ENCODE measurements around the gene ZFYVE27. TPM values are rescaled to one million over a fixed set of nuclear protein-coding genes. Genes with fewer than 3 reads are reported as not detected.

The ZFYVE27 gene
- polyA plus RNA-seq, 3 donors = 21.4 to 22.6 (median 22.6) TPM

DNA sequence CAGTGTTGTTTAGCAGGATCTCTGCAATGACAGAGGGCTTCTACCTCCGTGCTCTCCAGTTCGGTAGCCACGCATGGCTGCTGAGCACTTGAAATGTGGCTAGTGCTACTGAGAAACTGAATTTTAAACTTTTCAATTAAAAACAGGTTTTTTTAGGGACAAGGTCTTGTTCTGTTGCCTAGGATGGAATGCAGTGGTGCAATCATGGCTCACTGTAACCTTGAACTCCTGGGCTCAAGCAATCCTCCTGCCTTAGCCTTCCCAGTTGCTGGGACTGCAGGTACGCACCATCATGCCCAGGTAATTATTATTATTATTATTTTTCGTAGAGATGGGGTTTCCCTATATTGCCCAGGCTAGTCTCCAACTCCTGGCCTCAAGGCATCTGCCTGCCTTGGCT is 48.3 kb downstream of the ZFYVE27 start:
- no peak for DNase-seq (ENCODE audit: low read depth in 3 of 3, low spot score in 2 of 3)

DNA sequence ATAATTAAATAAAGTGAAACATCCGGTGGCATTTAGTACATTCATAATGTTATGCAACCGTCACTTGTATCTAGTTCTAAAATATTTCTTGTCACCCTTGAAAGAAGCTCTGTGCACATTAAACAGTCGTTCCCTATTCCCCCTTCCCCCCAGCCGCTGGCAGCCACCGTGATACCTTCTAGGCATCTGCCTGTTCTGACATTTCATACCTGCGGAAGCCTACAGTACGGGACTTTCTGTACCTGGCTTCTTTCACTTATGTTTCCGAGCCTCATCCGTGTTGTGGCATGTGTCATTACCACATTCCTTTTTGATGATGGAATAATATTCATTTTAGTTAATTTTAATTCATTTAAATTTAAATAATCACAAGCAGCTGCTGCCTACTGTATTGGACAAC is 48.8 kb downstream of the ZFYVE27 start:
- no peak for DNase-seq (ENCODE audit: low read depth in 3 of 3, low spot score in 2 of 3)

DNA sequence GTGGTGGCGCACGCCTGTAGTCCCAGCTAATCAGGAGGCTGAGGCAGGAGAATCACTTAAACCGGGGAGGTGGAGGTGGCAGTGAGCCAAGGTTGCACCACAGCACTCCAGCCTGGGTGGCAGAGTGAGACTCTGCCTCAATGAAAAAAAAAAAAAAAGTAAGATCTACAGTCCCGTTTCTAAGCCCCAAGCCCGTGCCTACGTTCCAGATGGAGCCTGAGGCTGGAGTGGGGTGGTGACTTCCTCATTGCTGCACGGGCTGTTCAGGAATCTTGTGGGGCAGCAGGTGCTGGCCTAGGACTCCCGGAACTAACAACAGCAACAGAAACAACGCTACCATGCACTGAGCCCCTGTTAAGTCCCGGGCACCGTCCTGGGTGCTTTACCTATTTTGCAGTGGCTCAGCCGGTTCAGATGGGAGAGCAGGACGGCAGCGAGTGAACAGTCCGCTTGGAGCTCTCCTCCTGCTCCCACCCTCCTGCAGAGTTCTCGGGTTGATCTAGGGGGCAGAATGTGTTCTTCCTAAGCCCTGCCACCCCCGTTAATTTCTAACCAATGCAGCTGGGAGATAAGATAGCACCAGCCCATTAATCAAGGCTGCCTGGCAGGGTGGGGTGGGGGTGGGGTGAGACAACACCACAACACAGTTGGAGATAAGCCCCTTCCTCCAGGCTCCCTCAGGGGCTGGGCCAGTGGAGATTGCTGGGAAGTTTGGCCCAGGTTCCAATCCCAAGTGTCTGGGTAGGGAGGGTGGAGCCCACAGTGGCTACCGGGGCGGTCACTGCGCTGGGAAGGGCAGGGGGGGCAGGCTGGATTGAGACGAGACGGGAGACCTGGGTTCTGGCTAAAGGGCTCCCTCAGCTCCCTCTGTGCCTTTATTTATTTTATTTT is 51.9 kb downstream of the ZFYVE27 start:
- no peak for DNase-seq (ENCODE audit: low read depth in 3 of 3, low spot score in 2 of 3)

DNA sequence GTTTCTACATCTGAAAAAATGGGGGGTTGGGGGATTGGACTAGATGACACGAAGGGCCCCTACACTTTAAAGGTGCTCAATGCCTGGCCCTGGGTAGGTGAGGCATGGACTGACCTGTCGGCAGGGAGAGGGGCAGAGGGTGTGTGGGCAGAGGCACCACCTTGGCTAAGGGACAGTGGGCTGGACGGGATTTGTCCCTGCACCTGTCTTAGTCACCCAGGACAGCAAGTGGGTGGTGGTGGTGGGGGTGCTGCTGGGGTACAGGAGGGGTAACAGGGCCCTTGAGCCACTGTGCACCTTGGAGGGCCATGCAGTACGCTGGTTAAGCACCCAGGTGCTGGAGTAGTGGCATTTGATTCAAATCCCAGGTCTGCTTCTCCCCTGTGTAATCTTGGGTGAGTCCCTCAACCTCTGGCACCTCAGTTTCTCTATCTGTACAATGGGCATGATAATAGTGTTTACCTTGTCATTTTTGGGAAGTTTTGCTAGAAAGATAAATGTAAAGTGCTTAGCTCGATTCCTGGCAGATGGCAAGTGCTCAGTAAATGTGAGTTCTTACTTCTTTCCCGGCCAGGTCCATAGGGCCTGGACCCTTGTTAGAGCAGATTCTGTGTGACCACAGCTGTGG is 53.0 kb downstream of the ZFYVE27 start:
- no peak for DNase-seq (ENCODE audit: low read depth in 3 of 3, low spot score in 2 of 3)

DNA sequence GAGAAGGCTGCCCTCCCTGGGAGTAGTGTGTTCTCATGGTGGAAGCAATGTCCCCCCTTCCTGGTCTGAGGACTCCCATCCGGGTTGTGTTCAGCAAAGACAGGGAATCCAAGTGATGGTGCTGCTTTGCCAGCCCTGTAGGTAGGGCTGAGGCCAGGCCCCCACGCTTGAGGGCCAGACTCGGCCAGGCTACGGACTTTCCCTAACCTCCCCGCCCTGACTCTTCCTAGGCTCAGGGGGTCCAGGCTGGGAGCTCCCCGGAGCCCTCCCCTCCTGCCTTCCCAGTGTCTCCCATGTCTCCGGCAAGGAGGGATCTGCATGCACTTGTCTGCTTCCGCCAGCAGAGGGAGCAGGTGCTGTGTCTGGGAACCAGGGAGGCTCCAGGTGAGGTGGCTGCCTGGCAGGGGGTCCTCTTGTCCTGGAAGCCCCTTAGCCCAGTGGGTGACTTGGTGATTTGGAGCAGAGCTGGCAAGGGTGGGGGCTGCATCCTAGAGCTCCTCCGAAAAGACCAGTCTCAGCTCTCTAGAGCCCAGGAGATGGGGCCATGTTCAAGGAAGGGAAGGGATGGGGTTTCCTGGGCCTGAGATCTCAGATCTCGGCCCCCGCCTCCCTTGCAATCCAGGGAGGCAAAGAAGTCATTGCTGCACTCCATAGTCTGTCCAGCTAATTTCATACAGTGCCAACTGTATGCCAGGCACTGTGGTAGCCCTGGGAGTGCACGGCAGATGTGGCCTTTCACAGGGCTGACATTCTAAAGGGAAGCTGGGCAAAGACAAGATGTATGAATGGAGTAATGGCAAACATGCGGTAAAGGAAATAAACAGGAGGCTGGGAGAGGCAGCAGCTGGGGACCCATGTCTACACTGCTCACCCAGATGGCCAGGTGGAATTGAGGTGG is 55.1 kb downstream of the ZFYVE27 start:
- DNase-seq (ENCODE audit: low read depth in 3 of 3, low spot score in 2 of 3) = no peak

DNA sequence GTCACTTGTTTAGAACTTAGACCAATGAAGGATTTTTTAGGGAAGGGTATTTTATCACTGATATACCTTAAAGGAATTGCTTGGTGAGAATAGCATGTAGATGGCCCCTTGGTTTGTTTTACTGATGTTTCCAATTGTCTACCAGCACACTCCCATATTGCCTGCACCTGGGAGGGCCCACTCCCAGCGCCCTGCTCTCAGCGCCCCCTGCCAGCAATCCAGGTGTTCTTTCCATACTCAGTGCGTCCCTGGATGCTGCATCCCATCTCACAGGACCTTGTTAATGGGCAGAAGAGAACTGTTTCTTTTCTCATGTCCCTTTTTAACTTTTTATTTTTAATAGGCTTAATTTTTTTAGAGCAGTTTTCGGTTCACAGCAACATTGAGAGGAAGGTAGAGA is 59.0 kb downstream of the ZFYVE27 start:
- DNase-seq (ENCODE audit: low read depth in 3 of 3, low spot score in 2 of 3) = no peak

DNA sequence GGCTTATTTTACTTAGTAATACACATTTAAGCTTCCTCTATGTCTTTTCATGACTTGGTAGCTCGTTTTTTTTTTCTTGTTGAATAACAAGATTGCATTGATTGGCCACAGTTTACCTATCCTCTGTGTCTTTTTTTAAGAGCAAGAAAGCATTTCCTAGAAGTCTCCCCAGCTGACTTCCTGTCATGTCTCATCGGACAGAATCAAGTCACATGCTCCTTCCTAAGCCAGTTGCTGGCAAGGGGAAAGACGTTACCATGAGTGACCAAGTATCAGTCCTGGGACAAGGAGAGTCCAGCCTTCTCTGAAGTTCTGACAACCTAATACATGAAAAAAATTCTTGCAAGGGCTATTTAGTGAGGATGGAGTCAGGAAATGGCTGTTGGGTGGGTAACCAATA is 59.7 kb downstream of the ZFYVE27 start:
- no peak for DNase-seq (ENCODE audit: low read depth in 3 of 3, low spot score in 2 of 3)

DNA sequence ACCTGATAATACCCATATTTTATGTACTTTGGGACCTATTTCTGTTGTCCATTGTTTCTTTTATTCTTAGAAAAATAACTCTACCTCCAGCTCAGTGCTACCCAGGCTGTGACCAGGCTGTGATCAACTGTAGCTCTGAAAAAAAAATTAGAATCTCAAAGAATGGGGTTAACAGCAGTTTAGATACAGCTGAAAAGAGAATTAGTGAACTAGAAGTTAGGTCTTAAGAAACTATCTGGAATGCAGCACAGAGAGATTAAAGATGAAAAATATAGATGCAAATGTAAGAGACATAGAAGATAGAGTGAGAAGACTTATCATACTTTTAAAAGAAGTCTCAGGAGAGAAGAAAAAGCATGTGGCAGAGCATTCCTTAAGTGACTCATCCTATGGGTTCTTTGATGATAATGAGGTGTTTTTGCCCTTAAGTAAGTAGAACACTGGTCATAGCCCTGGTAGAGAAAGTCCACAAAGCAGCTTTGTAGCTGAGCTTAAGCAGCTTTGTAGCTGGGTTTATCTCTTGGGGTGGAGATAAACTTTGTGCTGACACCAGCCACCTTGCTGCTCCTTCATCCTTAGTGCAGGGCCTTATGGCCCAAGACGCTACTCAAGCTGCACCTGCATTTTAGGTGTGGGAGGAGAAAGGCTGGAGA is 62.2 kb downstream of the ZFYVE27 start:
- DNase-seq (ENCODE audit: low read depth in 3 of 3, low spot score in 2 of 3) = no peak

DNA sequence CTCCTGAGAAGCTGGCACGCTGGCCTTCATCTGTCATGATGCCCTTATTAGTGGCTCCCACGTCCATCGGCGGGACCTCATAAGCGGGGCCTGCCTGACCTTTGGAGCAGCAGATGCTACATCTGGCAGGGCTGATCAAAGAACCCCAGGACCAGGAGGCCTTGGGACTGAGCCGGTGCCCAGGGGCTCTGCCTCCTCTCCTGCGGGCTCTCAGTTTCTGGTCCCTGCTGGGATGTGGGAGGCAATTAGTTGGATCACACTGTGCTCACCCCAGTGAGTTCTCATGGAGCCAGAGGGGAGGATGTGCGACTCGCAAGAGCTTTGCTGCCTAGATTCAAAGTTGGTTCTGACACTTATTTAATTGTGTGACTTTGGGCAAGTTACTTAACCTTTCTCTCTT is 63.5 kb downstream of the ZFYVE27 start:
- DNase-seq (ENCODE audit: low read depth in 3 of 3, low spot score in 2 of 3) = no peak

DNA sequence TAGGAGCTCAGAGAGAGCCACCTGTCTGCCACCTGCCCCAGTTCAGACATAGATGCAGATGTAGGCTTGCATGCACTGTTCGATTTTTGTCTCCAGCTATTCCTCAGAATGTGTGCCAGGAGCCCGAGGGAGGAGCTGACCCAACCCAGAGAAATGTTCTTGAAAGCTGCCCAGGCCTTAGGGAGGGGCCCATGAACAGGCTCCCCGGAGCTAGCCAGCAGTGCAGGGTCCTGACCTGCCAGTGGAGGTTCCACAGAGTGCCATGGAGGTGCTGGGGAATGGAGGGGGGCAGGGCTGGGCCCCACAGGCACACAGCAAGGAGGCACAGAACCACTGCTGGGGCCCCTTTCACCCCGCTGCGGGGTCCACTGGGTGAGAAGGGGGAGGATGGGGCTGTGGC is 64.5 kb downstream of the ZFYVE27 start:
- no peak for DNase-seq (ENCODE audit: low read depth in 3 of 3, low spot score in 2 of 3)

DNA sequence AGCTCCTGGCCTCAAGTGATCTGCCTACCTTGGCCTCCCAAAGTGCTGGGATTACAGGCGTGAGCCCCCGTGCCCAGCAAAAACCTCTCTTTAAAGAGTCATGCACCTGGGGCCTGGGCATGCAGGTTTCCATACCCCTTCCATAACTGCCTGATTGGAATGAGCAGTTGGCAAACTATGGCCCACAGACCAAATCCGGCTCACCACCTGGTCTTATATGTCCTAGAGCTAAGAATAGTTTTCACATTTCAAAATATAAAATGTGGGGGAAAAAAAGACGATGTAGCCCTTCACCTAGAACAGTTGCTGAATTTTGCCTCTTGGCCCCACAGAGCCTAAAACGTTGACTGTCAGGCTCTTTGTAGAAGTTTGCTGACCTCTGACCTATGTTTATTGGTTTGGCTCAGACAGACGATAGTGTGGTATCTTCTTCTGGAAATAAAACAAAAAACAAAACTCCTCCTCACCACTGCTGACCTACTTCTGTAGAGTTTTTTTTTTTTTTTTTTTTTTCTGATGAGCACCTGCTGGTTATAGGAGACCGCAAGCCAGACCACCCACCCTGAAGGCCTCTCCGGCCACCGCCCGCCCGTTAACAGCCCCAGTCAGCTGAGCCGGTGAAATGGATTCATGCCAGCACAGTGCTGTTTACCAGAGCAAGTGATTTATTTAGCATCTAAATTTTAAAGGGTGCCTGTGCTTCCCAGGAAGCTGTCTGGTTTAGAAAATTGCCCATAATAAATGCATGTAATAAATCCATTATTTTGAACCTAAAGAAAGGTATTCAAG is 68.4 kb downstream of the ZFYVE27 start:
- no peak for DNase-seq (ENCODE audit: low read depth in 3 of 3, low spot score in 2 of 3)

DNA sequence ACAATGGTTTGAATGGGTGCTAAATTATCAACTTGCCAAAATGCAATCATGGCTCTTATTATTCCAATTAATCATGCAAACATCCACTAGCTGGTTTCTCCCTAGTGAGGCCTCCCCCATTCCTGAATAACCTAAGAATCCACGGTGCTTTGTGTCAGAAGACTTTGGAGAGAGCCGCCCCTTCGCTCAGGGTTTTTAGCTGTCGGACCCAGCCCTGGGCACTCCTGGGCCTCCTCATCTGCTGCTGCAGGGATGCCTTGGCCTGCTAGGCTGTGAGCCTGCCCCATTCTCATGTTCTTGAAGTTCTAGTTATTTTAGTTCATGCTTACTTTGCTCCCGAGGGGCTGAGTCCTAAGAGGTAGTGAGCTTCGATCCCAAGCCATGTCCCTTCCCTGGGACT is 69.0 kb downstream of the ZFYVE27 start:
- no peak for DNase-seq (ENCODE audit: low read depth in 3 of 3, low spot score in 2 of 3)

DNA sequence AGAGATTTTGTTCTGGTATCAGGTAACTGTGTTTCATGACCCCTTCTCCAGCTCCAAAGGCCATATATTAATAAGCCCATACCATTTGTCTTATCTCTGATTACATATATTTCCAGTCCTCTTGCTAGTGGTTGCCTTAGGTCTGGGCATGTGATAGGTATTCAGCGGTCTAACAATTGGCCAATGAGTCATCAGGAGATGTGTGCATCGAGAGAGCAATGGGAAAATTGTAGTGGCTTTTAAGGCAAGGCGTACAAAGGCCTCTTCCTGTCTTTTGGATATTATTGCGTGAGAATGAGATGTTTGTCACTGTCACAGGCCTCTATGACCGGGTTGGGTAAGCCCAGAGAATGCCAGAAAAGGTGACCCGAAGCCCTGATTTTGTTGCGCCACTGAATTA is 73.5 kb downstream of the ZFYVE27 start:
- DNase-seq (ENCODE audit: low read depth in 3 of 3, low spot score in 2 of 3) = no peak

Other genes with a start within 250 kb of the ZFYVE27 start
- 10 to 100 TPM; 82.2 to 94.1 (median 84.4) TPM for gene MMS19, start 238.7 kb upstream of the ZFYVE27 start, polyA plus RNA-seq (ENCODE audit: insufficient read length in 3 of 3)
- 1 to 10 TPM; 6.6 to 8.8 (median 7.0) TPM for gene UBTD1, start 238.2 kb upstream of the ZFYVE27 start, polyA plus RNA-seq (ENCODE audit: insufficient read length in 3 of 3)
- gene ANKRD2, start 164.3 kb upstream of the ZFYVE27 start, polyA plus RNA-seq (ENCODE audit: insufficient read length in 3 of 3) = under 1 TPM; 0.22 to 0.54 (median 0.40) TPM
- 10 to 100 TPM; 35.9 to 47.1 (median 45.2) TPM for gene HOGA1, start 152.7 kb upstream of the ZFYVE27 start, polyA plus RNA-seq (ENCODE audit: insufficient read length in 3 of 3)
- gene C10orf62, start 147.4 kb upstream of the ZFYVE27 start, polyA plus RNA-seq (ENCODE audit: insufficient read length in 3 of 3) = under 1 TPM; 0.28 to 0.35 (median 0.33) TPM
- gene MORN4, start 103.6 kb upstream of the ZFYVE27 start, polyA plus RNA-seq (ENCODE audit: insufficient read length in 3 of 3) = 10 to 100 TPM; 20.3 to 24.2 (median 24.0) TPM
- gene PI4K2A, start 96.5 kb upstream of the ZFYVE27 start, polyA plus RNA-seq (ENCODE audit: insufficient read length in 3 of 3) = 10 to 100 TPM; 20.3 to 22.0 (median 20.3) TPM
- gene AVPI1, start 49.9 kb upstream of the ZFYVE27 start, polyA plus RNA-seq (ENCODE audit: insufficient read length in 3 of 3) = 1 to 10 TPM; 4.1 to 4.7 (median 4.4) TPM
- 10 to 100 TPM; 43.2 to 46.2 (median 44.4) TPM for gene MARVELD1, start 23.4 kb upstream of the ZFYVE27 start, polyA plus RNA-seq (ENCODE audit: insufficient read length in 3 of 3)
- under 1 TPM; 0.07 to 0.16 (median 0.08) TPM for gene SFRP5, start 34.9 kb downstream of the ZFYVE27 start, polyA plus RNA-seq (ENCODE audit: insufficient read length in 3 of 3)
- gene GOLGA7B, start 112.7 kb downstream of the ZFYVE27 start, polyA plus RNA-seq (ENCODE audit: insufficient read length in 3 of 3) = under 1 TPM; 0.42 to 0.51 (median 0.50) TPM

All from right renal cortex interstitium (tissue), 3 donors.